CD4-positive, alpha-beta T cell (primary cell): ENCODE results near the gene KRTAP4-8. TPM values are rescaled to one million over a fixed set of nuclear protein-coding genes. Genes with fewer than 3 reads are reported as not detected.
"Not testable (repeated sequence)": the region's sequence is repeated elsewhere in the genome, so short reads cannot be mapped to it uniquely, and the experiment has no call there.

Source experiments
- ATAC-seq: fragments of 200-7000 bp; cut with Tn5 transposase; one replicate; pipeline ENCODE4 v1.10.0; 2022; ENCODE audit warnings: mild to moderate bottlenecking; ENCODE audit not compliant: poor library complexity
- CTCF ChIA-PET: fragments of 350-600 bp; sonication (Branson Sonifier 250); formaldehyde crosslinking; loops from one replicate; lab custom pipeline; 2021; ENCODE audit warnings: antibody characterized with exemption, inconsistent platforms; lab: Charles Lee
- POLR2A ChIA-PET: fragments of 350-600 bp; sonication (Branson Sonifier 250); formaldehyde crosslinking; loops from one replicate; lab custom pipeline; 2021; ENCODE audit warnings: antibody characterized with exemption, inconsistent platforms; lab: Charles Lee
- DNase-seq, 14 experiments: peaks; one replicate each; pipeline ENCODE4 v3.0.0-alpha.2; 2013 to 2020; ENCODE audit warnings: mixed read lengths in 2 of 14
- H3K27ac ChIP-seq, 2 donors: one replicate each; pipeline versions ENCODE4 v1.5.1 to v1.7.0; 2013; ENCODE audit warnings: low read length in 2 of 2, low read depth in 1 of 2, mild to moderate bottlenecking in 1 of 2
- H3K27me3 ChIP-seq, 2 experiments: 1 replicate in 1 of 2; 2 replicates in 1 of 2; pipeline versions ENCODE4 v1.6.1 to v1.7.0; 2013; ENCODE audit warnings: low read length in 2 of 2, control low read depth in 1 of 2, mild to moderate bottlenecking in 1 of 2, moderate library complexity in 1 of 2; ENCODE audit not compliant: insufficient read depth in 2 of 2, control insufficient read depth in 1 of 2
- H3K36me3 ChIP-seq: one replicate; pipeline ENCODE4 v1.6.1; 2013; ENCODE audit warnings: low read length, control low read depth; ENCODE audit not compliant: insufficient read depth
- H3K4me1 ChIP-seq: one replicate; pipeline ENCODE4 v1.6.1; 2013; ENCODE audit warnings: low read length, control low read depth; ENCODE audit not compliant: insufficient read depth
- H3K4me3 ChIP-seq: one replicate; pipeline ENCODE4 v1.5.1; 2013; ENCODE audit warnings: mild to moderate bottlenecking, low read length, moderate library complexity
- H3K9me3 ChIP-seq, 2 experiments: 1 replicate in 1 of 2; 2 replicates in 1 of 2; pipeline versions ENCODE4 v1.6.1 to v1.7.0; 2013; ENCODE audit warnings: low read length in 2 of 2, mild to moderate bottlenecking in 2 of 2, control low read depth in 1 of 2, moderate library complexity in 1 of 2; ENCODE audit not compliant: control insufficient read depth in 1 of 2, insufficient read depth in 1 of 2
- H3K27ac Mint-ChIP-seq: one replicate; pipeline ENCODE4 v1.8.0; 2020; ENCODE audit warnings: mixed read lengths
- H3K27me3 Mint-ChIP-seq: one replicate; pipeline ENCODE4 v1.8.0; 2021; ENCODE audit warnings: mixed read lengths
- H3K36me3 Mint-ChIP-seq: one replicate; pipeline ENCODE4 v1.8.0; 2021; ENCODE audit warnings: low read depth, mixed read lengths
- H3K4me1 Mint-ChIP-seq: one replicate; pipeline ENCODE4 v1.8.0; 2021; ENCODE audit warnings: low read depth, mixed read lengths
- H3K4me3 Mint-ChIP-seq: one replicate; pipeline ENCODE4 v1.8.0; 2020; ENCODE audit warnings: mild to moderate bottlenecking, mixed read lengths
- H3K9me3 Mint-ChIP-seq: one replicate; pipeline ENCODE4 v1.8.0; 2020; ENCODE audit warnings: mixed read lengths
- intact Hi-C, 2 experiments: fragments of 100-400 bp; cut with DNase I in 1 of 2; cut with micrococcal nuclease in 1 of 2; formaldehyde crosslinking; loops; one replicate each; pipeline versions ENCODE4 v1.15.1 to v1.9.0; 2023 to 2025; cut with DNase I, micrococcal nuclease
- total RNA-seq, 174 experiments: library from RNA in 2 of 174; stranded (reverse) in 2 of 174; gene quantifications; one replicate each; pipeline ENCODE4 v1.2.3 and lab custom pipeline; 2021 to 2026
- TF ChIP-seq, protein P1 (sequence below): fragments of 200-600 bp; IDR thresholded peaks from one replicate; pipeline ENCODE4 v1.8.0; 2022; ENCODE audit warnings: antibody characterized with exemption, mild to moderate bottlenecking

Gene KRTAP4-8
- total RNA-seq, 2 experiments from 2014 or later, result not detected

- no peaks in the 10 kb centered on the region for H3K9me3 ChIP-seq
- H3K36me3 Mint-ChIP-seq, result no peaks in the 10 kb centered on the region
- H3K9me3 Mint-ChIP-seq, result no peaks in the 10 kb centered on the region
- ChIA-PET POLR2A (no interaction called here), CTCF (no interaction called here)
- H3K4me1 ChIP-seq, result no peaks in the 10 kb centered on the region
- H3K27me3 ChIP-seq, result peaks cover 0 to 10% of the 10 kb centered on the region in 2 experiments
- no peak overlapping the region for H3K27ac ChIP-seq
- H3K4me3 Mint-ChIP-seq, result no peak overlapping the region
- TF ChIP-seq, protein P1, sequence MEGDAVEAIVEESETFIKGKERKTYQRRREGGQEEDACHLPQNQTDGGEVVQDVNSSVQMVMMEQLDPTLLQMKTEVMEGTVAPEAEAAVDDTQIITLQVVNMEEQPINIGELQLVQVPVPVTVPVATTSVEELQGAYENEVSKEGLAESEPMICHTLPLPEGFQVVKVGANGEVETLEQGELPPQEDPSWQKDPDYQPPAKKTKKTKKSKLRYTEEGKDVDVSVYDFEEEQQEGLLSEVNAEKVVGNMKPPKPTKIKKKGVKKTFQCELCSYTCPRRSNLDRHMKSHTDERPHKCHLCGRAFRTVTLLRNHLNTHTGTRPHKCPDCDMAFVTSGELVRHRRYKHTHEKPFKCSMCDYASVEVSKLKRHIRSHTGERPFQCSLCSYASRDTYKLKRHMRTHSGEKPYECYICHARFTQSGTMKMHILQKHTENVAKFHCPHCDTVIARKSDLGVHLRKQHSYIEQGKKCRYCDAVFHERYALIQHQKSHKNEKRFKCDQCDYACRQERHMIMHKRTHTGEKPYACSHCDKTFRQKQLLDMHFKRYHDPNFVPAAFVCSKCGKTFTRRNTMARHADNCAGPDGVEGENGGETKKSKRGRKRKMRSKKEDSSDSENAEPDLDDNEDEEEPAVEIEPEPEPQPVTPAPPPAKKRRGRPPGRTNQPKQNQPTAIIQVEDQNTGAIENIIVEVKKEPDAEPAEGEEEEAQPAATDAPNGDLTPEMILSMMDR, result no peak
- peaks cover 47% of the 10 kb centered on the region for H3K27me3 Mint-ChIP-seq
- H3K36me3 ChIP-seq, result no peaks in the 10 kb centered on the region
- ATAC-seq, result no peak
- no peak overlapping the region for H3K27ac Mint-ChIP-seq
- no peaks in the 10 kb centered on the region for H3K4me1 Mint-ChIP-seq
- H3K4me3 ChIP-seq, result no peak overlapping the region
- no peak for DNase-seq
- intact Hi-C loops, result no loop called here
Measured at GRCh38 chr17:41063449-41063848, 34.5 kb downstream of the KRTAP4-8 start.

DNA sequence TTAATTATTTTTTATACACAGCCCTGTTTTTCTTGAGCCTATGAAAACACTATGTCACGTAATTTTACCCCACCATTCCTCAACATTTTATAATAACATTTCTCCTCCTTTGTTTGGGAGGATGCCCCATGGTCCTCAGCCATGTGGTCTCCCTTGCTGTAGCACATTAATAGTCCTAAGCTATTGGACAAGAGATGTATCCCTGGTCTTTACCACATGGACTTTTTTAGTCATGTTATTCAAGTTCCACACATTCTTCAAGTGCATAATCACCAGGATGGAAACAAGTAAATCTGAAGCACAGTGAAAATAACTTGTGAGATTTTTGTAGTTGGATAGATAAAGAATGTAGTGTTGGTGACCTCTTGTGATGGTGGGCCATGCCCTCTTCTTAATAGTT lies 36.0 kb downstream of the KRTAP4-8 start:
- no peak overlapping the region for H3K27ac Mint-ChIP-seq
- no peak for ATAC-seq
- intact Hi-C loops, result no loop called here
- peaks cover 0 to 10% of the 10 kb centered on the region in 2 experiments for H3K27me3 ChIP-seq
- H3K9me3 ChIP-seq, result no peaks in the 10 kb centered on the region
- no peaks in the 10 kb centered on the region for H3K4me1 ChIP-seq
- H3K27ac ChIP-seq, result no peak overlapping the region
- TF ChIP-seq, protein P1, result no peak
- H3K4me1 Mint-ChIP-seq, result no peaks in the 10 kb centered on the region
- H3K4me3 Mint-ChIP-seq, result no peak overlapping the region
- no peaks in the 10 kb centered on the region for H3K36me3 Mint-ChIP-seq
- H3K9me3 Mint-ChIP-seq, result peaks cover 7% of the 10 kb centered on the region
- DNase-seq, result no peak
- H3K36me3 ChIP-seq, result no peaks in the 10 kb centered on the region
- peaks cover 60% of the 10 kb centered on the region for H3K27me3 Mint-ChIP-seq
- H3K4me3 ChIP-seq, result no peak overlapping the region
- CTCF ChIA-PET, result no interaction called here
- POLR2A ChIA-PET, result no interaction called here

DNA sequence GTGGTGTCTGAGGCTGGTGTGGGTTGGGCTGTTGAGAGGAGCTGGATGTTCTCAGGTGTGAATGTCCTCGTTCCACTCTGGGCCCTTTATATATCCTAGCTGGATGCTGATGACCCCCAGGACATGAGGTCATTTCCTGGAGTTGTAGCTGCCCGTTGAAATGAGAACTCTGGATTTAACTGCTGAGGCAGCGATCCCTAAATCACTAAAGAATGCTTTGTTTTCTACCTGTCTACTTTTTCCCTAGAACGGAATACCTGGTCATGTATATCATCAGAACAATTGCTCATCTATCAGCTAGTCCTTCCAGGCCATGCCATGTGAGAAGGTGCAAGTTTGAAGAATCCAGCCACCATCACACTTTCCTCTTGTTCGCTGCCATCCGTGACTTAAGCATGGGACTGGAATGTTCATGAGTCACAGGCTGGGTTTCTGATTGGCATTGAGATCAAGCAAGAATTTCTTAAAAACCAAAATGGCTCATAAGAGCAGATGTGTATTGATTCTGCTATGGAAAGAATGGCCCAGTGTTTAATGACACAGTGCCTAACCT lies 37.8 kb downstream of the KRTAP4-8 start, which contains the start of gene KRTAP2-3:
Gene KRTAP2-3 (minus strand): TSS at position 63 of the 553 bp plus-strand sequence. CDS start 64 bp downstream, outside the sequence.
- Mint-ChIP-seq H3K27me3 (peaks cover 74% of the 10 kb centered on the region), H3K27ac (no peak within 1 kb of the TSS), H3K4me3 (no peak within 1 kb of the TSS), H3K4me1 (no peaks in the 10 kb centered on the region), H3K9me3 (peaks cover 7% of the 10 kb centered on the region), H3K36me3 (no peaks in the 10 kb centered on the region)
- intact Hi-C loops, result no loop called here
- Histone ChIP-seq H3K27me3 (peaks cover 0 to 10% of the 10 kb centered on the region in 2 experiments), H3K4me3 (no peak within 1 kb of the TSS), H3K27ac (no peak within 1 kb of the TSS), H3K4me1 (no peaks in the 10 kb centered on the region), H3K36me3 (no peaks in the 10 kb centered on the region), H3K9me3 (no peaks in the 10 kb centered on the region)
- ATAC-seq (no peak), DNase-seq (no peak)
- ChIA-PET POLR2A (no interaction called here), CTCF (no interaction called here)
- TF ChIP-seq, protein P1, result no peak

DNA sequence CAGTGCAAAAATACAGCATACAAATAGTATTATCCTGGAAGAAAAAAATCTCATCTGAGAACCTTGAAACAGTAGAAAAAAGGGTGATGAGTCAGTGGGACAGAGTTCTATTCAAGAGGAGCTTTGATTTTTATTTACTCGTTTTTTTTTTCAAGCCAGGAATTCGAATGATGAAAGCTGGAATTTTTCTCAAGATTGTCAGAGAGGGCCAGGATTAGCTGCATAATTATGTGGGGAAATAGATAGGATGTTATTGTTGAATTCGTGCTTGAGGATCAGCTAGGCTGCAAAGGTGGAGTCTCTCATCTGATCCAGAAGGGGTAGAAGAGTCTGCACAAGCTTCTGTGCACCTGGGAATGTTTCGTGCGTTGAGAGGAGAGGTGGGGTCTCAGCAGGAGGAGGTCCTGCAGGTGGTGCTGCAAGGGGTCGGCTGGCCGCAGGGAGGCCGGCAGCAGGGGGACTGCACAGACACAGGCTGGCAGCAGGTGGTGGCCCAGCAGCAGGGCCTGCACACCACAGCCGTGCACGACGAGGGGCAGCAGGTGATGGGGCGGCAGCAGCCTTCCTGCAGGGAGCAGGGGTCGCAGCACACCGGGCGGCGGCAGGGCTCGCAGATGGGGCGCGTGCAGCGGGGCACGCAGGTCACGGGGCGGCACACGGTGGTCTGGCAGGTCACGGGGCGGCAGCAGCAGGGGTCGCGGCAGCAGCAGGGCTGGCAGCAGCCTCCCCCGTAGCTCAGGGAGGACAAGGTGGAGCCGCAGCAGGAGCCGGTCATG lies 38.5 kb downstream of the KRTAP4-8 start:
- H3K4me1 ChIP-seq, H3K27ac ChIP-seq, H3K36me3 Mint-ChIP-seq, CTCF ChIA-PET, H3K9me3 ChIP-seq, intact Hi-C loops, POLR2A ChIA-PET, H3K9me3 Mint-ChIP-seq, H3K4me3 Mint-ChIP-seq, ATAC-seq, H3K27ac Mint-ChIP-seq, H3K4me3 ChIP-seq, H3K36me3 ChIP-seq, H3K4me1 Mint-ChIP-seq, DNase-seq: not testable (repeated sequence)
- H3K27me3 Mint-ChIP-seq, result peaks cover 75% of the 10 kb centered on the region
- peaks cover 0 to 10% of the 10 kb centered on the region in 2 experiments for H3K27me3 ChIP-seq
